HG02973 (cell line): Measurements from ENCODE around the gene SMARCB1.

ENCODE experiments used
- ATAC-seq: cut with Tn5 transposase; IDR thresholded peaks from one replicate; pipeline ENCODE4 v1.9.1; 2021; ENCODE audit warnings: moderate library complexity; ENCODE audit not compliant: unreplicated experiment

Gene SMARCB1

GRCh38 chr22:23760056-23760455 is 26.7 kb upstream of the SMARCB1 start:
- no peak for ATAC-seq

- no peak for ATAC-seq
Observed at GRCh38 chr22:23762842-23763578, 23.8 kb upstream of the SMARCB1 start, which contains the start of gene C22orf15. TSS of gene C22orf15 (plus strand) at chr22:23762990. CDS start at chr22:23763307, 317 bp downstream.

GRCh38 chr22:23763579-23763945 is 23.2 kb upstream of the SMARCB1 start:
- ATAC-seq: no peak

- ATAC-seq: no peak
Observed at GRCh38 chr22:23763954-23764353, 22.8 kb upstream of the SMARCB1 start.

- ATAC-seq: no peak
Observed at GRCh38 chr22:23764899-23765881, 21.6 kb upstream of the SMARCB1 start.

- ATAC-seq: no peak
Observed at GRCh38 chr22:23767303-23767672, 19.5 kb upstream of the SMARCB1 start.

GRCh38 chr22:23767673-23768548 is 18.9 kb upstream of the SMARCB1 start, which contains the start of gene CHCHD10:
TSS of gene CHCHD10 (minus strand) at chr22:23767972. CDS start at chr22:23767874, 98 bp downstream.
- no peak for ATAC-seq

- ATAC-seq: no peak
Observed at GRCh38 chr22:23769321-23769965, 17.3 kb upstream of the SMARCB1 start.

- no peak for ATAC-seq
Observed at GRCh38 chr22:23772315-23772648, 14.5 kb upstream of the SMARCB1 start.

GRCh38 chr22:23772649-23773473 is 13.9 kb upstream of the SMARCB1 start, which contains the start of gene MMP11:
TSS of gene MMP11 (plus strand) at chr22:23772849. CDS start at chr22:23772871, 22 bp downstream.
- ATAC-seq: no peak

- ATAC-seq: no peak
Observed at GRCh38 chr22:23773483-23774113, 13.2 kb upstream of the SMARCB1 start.

- ATAC-seq: no peak
Observed at GRCh38 chr22:23774114-23774921, 12.4 kb upstream of the SMARCB1 start.

- no peak for ATAC-seq
Observed at GRCh38 chr22:23774922-23775436, 11.8 kb upstream of the SMARCB1 start.

GRCh38 chr22:23775779-23776375 is 10.9 kb upstream of the SMARCB1 start:
- no peak for ATAC-seq

- ATAC-seq: no peak
Observed at GRCh38 chr22:23777776-23778576, 8.8 kb upstream of the SMARCB1 start.

- no peak for ATAC-seq
Observed at GRCh38 chr22:23778577-23778900, 8.2 kb upstream of the SMARCB1 start.

GRCh38 chr22:23779083-23779482 is 7.7 kb upstream of the SMARCB1 start:
- no peak for ATAC-seq
